GM23248 (cell line): ENCODE measurements around the gene PAPOLA.

Experiments
- EZH2 ChIP-seq: fragments of 200-600 bp; sonication (generic); IDR thresholded peaks from 2 replicates; pipeline ENCODE4 v1.6.1; 2018; ENCODE audit warnings: antibody characterized with exemption, mild to moderate bottlenecking; ENCODE audit not compliant: insufficient read depth, poor library complexity, severe bottlenecking
- EZH2phosphoT487 ChIP-seq: fragments of 200-600 bp; sonication (generic); IDR thresholded peaks from 2 replicates; pipeline ENCODE4 v1.6.1; 2018; ENCODE audit warnings: antibody characterized with exemption, moderate library complexity, mild to moderate bottlenecking, low read depth; ENCODE audit not compliant: insufficient read depth

- TF ChIP-seq EZH2 (no peak), EZH2phosphoT487 (no peak)
These were observed 904 bp upstream of the PAPOLA start for GRCh38 chr14:96501217-96501739.
